DND-41 (cell line): ENCODE results near the gene CLK4.

Source experiments
- ATAC-seq: fragments of 200-7000 bp; cut with Tn5 transposase; 3 replicates; pipeline ENCODE4 v1.9.1; 2021; ENCODE audit warnings: low read depth; ENCODE audit not compliant: insufficient read depth
- DNase-seq: peaks from one replicate; pipeline ENCODE4 v3.0.0-alpha.2; 2020
- H2AFZ ChIP-seq: 2 replicates; pipeline ENCODE4 v1.6.0; 2012; ENCODE audit warnings: low read depth, low read length
- H3K27ac ChIP-seq: 2 replicates; pipeline ENCODE4 v1.5.1; 2012; ENCODE audit warnings: low read length, inconsistent platforms
- H3K27me3 ChIP-seq: fragments of 200-600 bp; sonication (generic); 2 replicates; pipeline ENCODE4 v1.6.0; 2012; ENCODE audit warnings: low read length, mild to moderate bottlenecking, inconsistent platforms; ENCODE audit not compliant: insufficient read depth, poor library complexity
- H3K36me3 ChIP-seq: 2 replicates; pipeline ENCODE4 v1.5.1; 2012; ENCODE audit warnings: low read length, inconsistent platforms; ENCODE audit not compliant: insufficient read depth
- H3K4me1 ChIP-seq: 2 replicates; pipeline ENCODE4 v1.5.1; 2012; ENCODE audit warnings: mild to moderate bottlenecking, low read length; ENCODE audit not compliant: insufficient read depth
- H3K4me2 ChIP-seq: 2 replicates; pipeline ENCODE4 v1.6.0; 2012; ENCODE audit warnings: mild to moderate bottlenecking, moderate library complexity, low read length, inconsistent platforms; ENCODE audit not compliant: insufficient read depth
- H3K4me3 ChIP-seq, 2 experiments: fragments of 200-600 bp in 1 of 2; shearing (Covaris generic) in 1 of 2; 2 replicates each; pipeline ENCODE4 v1.5.1; 2012 to 2016; ENCODE audit warnings: inconsistent platforms in 2 of 2, low read length in 2 of 2, mild to moderate bottlenecking in 2 of 2, low read depth in 1 of 2, moderate library complexity in 1 of 2
- H3K79me2 ChIP-seq: 2 replicates; pipeline ENCODE4 v1.6.0; 2012; ENCODE audit warnings: low read length, inconsistent platforms; ENCODE audit not compliant: insufficient read depth
- H3K9ac ChIP-seq: 2 replicates; pipeline ENCODE4 v1.6.0; 2012; ENCODE audit warnings: low read depth, mild to moderate bottlenecking, inconsistent platforms, low read length, moderate library complexity
- H3K9me3 ChIP-seq: 2 replicates; pipeline ENCODE4 v1.5.1; 2012; ENCODE audit warnings: low read length, moderate library complexity, mild to moderate bottlenecking, inconsistent platforms; ENCODE audit not compliant: insufficient read depth, severe bottlenecking
- H4K20me1 ChIP-seq: 2 replicates; pipeline ENCODE4 v1.6.0; 2012; ENCODE audit warnings: low read length; ENCODE audit not compliant: insufficient read depth
- EZH2 ChIP-seq: IDR thresholded peaks from 3 replicates; pipeline ENCODE4 v1.6.1; 2012; ENCODE audit warnings: borderline replicate concordance, low read depth, mild to moderate bottlenecking, moderate library complexity, low read length, inconsistent platforms; ENCODE audit not compliant: severe bottlenecking
- TF ChIP-seq, protein P1 (sequence below): IDR thresholded peaks from 2 replicates; pipeline ENCODE4 v1.5.1; 2012; ENCODE audit warnings: borderline replicate concordance, low read length, moderate library complexity, mild to moderate bottlenecking; ENCODE audit not compliant: poor library complexity, severe bottlenecking; ENCODE audit errors: extremely low read depth

CLK4 gene

DNA sequence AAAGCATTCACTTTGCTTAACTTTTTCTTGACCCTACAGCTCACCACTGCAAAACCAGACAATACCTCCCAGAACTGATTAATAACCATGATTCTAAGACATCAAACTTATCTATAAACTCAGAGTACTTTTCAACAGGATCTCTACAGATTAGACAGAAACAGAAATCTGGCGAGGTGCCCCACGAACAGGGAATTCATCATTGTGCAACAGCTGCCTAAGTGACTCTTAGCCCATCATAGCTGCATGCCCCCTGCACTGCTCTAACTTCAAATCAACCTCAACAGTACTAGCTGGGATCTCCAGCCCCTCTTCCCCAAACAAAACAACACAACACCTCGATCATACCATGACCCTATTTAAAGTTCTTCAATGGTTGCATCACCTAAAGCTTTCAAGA, 20.6 kb downstream of the CLK4 start:
- no peak overlapping the region for H2AFZ ChIP-seq

DNA sequence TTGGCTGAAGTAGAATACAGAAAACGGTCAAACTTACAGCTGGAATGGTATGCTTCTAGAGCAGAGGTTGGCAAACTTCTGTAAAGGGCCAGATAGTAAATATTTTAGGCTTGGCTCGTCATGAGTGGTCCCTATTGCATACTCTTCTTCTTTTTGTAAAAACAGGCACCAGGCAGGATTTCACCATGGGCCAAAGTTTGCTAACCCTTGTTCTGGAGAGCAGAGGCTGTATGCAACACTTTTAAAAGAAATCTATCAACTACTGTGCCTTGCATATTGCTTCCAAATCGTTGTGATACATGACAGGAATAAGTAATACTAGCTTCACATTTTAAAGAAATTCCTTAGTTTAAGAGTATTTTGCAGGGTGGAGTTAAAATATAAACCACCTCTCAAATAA, 21.1 kb downstream of the CLK4 start:
- ATAC-seq (no peak), DNase-seq (no peak)
- H3K27ac ChIP-seq: no peak overlapping the region
- H3K4me2 ChIP-seq: no peak overlapping the region
- H3K9ac ChIP-seq: no peak overlapping the region
- H3K4me3 ChIP-seq: no peak overlapping the region
- no peaks in the 10 kb centered on the region for H3K9me3 ChIP-seq
- H3K27me3 ChIP-seq: no peaks in the 10 kb centered on the region
- no peaks in the 10 kb centered on the region; the same call in 1 of the 2 replicates for H3K79me2 ChIP-seq
- no peaks in the 10 kb centered on the region for H3K4me1 ChIP-seq
- no peak overlapping the region for H2AFZ ChIP-seq
- TF ChIP-seq EZH2: no peak
- TF ChIP-seq, protein P1, sequence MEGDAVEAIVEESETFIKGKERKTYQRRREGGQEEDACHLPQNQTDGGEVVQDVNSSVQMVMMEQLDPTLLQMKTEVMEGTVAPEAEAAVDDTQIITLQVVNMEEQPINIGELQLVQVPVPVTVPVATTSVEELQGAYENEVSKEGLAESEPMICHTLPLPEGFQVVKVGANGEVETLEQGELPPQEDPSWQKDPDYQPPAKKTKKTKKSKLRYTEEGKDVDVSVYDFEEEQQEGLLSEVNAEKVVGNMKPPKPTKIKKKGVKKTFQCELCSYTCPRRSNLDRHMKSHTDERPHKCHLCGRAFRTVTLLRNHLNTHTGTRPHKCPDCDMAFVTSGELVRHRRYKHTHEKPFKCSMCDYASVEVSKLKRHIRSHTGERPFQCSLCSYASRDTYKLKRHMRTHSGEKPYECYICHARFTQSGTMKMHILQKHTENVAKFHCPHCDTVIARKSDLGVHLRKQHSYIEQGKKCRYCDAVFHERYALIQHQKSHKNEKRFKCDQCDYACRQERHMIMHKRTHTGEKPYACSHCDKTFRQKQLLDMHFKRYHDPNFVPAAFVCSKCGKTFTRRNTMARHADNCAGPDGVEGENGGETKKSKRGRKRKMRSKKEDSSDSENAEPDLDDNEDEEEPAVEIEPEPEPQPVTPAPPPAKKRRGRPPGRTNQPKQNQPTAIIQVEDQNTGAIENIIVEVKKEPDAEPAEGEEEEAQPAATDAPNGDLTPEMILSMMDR: no peak
- H3K36me3 ChIP-seq: peaks cover 93% of the 10 kb centered on the region
- H4K20me1 ChIP-seq: 0 out of 2 replicates have a peak, but pooled peaks cover 3% of the 10 kb centered on the region

More for the DNA sequence above, 20.6 kb downstream of the CLK4 start:
- ATAC-seq (no peak), DNase-seq (no peak)
- no peaks in the 10 kb centered on the region for H3K27me3 ChIP-seq
- H3K79me2 ChIP-seq: no peaks in the 10 kb centered on the region; the same call in 1 of the 2 replicates
- 0 out of 2 replicates have a peak, but pooled peaks cover 3% of the 10 kb centered on the region for H4K20me1 ChIP-seq
- H3K4me2 ChIP-seq: no peak overlapping the region
- no peaks in the 10 kb centered on the region for H3K9me3 ChIP-seq
- no peak overlapping the region for H3K4me3 ChIP-seq
- no peaks in the 10 kb centered on the region for H3K4me1 ChIP-seq
- H3K36me3 ChIP-seq: peaks cover 93% of the 10 kb centered on the region
- no peak overlapping the region for H3K27ac ChIP-seq
- no peak overlapping the region for H3K9ac ChIP-seq
- TF ChIP-seq EZH2: no peak
- TF ChIP-seq, protein P1: no peak

DNA sequence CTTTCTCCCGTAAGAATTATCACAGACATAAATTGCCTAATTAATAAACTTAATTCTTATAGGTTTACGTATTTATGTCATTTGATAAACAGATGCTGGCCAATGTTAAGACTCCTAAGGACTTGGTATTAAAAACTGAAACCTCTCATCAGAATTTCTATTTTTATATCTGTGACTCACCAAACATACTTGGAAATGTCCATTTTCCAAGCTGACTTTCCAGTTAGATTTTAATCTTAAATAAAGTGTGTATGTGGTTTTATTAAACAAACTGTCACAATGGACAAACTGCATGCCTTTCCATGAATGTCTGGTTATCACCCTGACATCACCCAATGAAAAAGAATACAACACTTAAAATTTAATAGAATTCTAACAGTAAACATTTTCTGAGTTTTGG, 24.1 kb downstream of the CLK4 start:
- Histone ChIP-seq H3K27ac (no peak overlapping the region), H3K79me2 (no peaks in the 10 kb centered on the region; the same call in 1 of the 2 replicates), H3K9ac (no peak overlapping the region), H3K4me1 (no peaks in the 10 kb centered on the region), H3K9me3 (peaks cover 2% of the 10 kb centered on the region), H3K27me3 (no peaks in the 10 kb centered on the region), H3K4me2 (no peak overlapping the region), H4K20me1 (0 out of 2 replicates have a peak, but pooled peaks cover 3% of the 10 kb centered on the region), H3K4me3 (no peak overlapping the region), H3K36me3 (peaks cover 80% of the 10 kb centered on the region), H2AFZ (no peak overlapping the region)
- no peak for DNase-seq
- no peak for ATAC-seq
- TF ChIP-seq, protein P1: no peak
- no peak for TF ChIP-seq EZH2
